WTC11 (cell line): ENCODE data around the gene ZC3H8.

Source experiments
- ATF3 ChIP-seq: sonication (generic); formaldehyde crosslinking; conservative IDR thresholded peaks from 2 replicates; pipeline ENCODE4 v1.8.1; 2022; ENCODE audit warnings: mild to moderate bottlenecking, missing genetic modification reagents
- CTCF ChIP-seq: fragments of 200-600 bp; IDR thresholded peaks from 2 replicates; pipeline ENCODE4 v1.8.0; 2022; ENCODE audit warnings: antibody characterized with exemption
- TCF7 ChIP-seq: sonication (generic); formaldehyde crosslinking; IDR thresholded peaks from 2 replicates; pipeline ENCODE4 v1.8.0; 2022; ENCODE audit warnings: mild to moderate bottlenecking, low read depth, missing genetic modification reagents, moderate library complexity
- TP53 ChIP-seq: sonication (generic); formaldehyde crosslinking; IDR thresholded peaks from 2 replicates; pipeline ENCODE4 v1.8.1; 2023; ENCODE audit warnings: mild to moderate bottlenecking, missing genetic modification reagents
- TF ChIP-seq, protein P1 (sequence below): fragments of 250-450 bp; sonication (Bioruptor Pico); IDR thresholded peaks from 2 replicates; pipeline ENCODE4 v1.9.0; 2021; ENCODE audit warnings: moderate library complexity, mild to moderate bottlenecking, inconsistent platforms, borderline replicate concordance
- TF ChIP-seq, protein P2 (sequence below): sonication (generic); formaldehyde crosslinking; IDR thresholded peaks from 2 replicates; pipeline ENCODE4 v1.8.0; 2022; ENCODE audit warnings: mild to moderate bottlenecking, missing genetic modification reagents

GRCh38 chr2:112165296-112165695 is 89.5 kb downstream of the ZC3H8 start:
- TF ChIP-seq CTCF (no peak), TCF7 (CRISPR knock-in tag) (no peak), ATF3 (CRISPR knock-in tag) (no peak), TP53 (CRISPR knock-in tag) (no peak)
- TF ChIP-seq, protein P1, sequence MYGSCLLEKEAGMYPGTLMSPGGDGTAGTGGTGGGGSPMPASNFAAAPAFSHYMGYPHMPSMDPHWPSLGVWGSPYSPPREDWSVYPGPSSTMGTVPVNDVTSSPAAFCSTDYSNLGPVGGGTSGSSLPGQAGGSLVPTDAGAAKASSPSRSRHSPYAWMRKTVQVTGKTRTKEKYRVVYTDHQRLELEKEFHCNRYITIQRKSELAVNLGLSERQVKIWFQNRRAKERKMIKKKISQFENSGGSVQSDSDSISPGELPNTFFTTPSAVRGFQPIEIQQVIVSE (CRISPR knock-in tag): no peak
- TF ChIP-seq, protein P2, sequence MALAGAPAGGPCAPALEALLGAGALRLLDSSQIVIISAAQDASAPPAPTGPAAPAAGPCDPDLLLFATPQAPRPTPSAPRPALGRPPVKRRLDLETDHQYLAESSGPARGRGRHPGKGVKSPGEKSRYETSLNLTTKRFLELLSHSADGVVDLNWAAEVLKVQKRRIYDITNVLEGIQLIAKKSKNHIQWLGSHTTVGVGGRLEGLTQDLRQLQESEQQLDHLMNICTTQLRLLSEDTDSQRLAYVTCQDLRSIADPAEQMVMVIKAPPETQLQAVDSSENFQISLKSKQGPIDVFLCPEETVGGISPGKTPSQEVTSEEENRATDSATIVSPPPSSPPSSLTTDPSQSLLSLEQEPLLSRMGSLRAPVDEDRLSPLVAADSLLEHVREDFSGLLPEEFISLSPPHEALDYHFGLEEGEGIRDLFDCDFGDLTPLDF (CRISPR knock-in tag): no peak
